OCI-LY7 (cell line): Measurements from ENCODE around the gene ZNF341.

ENCODE experiments used
- EZH2phosphoT487 ChIP-seq: fragments of 200-600 bp; sonication (generic); IDR thresholded peaks from 2 replicates; pipeline ENCODE4 v1.6.1; 2018; ENCODE audit warnings: low read depth, borderline replicate concordance, mild to moderate bottlenecking, mixed run types, antibody characterized with exemption, low read length, moderate library complexity, mixed read lengths
- TF ChIP-seq, protein P1 (sequence below): fragments of 200-600 bp; sonication (generic); conservative IDR thresholded peaks from 2 replicates; pipeline ENCODE4 v1.5.1; 2014; ENCODE audit warnings: mild to moderate bottlenecking, antibody characterized with exemption, low read length, moderate library complexity, mixed read lengths

DNA sequence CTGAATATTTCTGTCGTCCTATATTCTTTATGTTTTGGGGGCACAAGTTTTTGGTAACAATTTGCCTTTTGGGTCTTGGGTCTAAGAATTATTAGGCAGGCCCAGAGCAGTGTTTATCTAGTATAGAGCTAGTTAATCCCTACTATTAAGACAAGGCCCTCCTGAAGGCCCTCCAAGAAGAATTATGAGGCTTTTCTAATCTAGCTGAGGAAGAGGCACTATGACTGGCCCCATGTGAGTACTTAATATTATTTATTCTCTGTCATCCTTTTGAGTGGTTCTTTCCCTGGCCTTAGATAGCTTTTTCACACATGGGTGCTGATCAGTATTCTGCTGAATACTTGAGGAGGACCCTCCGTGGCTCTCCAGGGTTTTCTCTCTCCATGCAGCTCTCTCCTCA, 104.5 kb downstream of the ZNF341 start:
- TF ChIP-seq, protein P1, sequence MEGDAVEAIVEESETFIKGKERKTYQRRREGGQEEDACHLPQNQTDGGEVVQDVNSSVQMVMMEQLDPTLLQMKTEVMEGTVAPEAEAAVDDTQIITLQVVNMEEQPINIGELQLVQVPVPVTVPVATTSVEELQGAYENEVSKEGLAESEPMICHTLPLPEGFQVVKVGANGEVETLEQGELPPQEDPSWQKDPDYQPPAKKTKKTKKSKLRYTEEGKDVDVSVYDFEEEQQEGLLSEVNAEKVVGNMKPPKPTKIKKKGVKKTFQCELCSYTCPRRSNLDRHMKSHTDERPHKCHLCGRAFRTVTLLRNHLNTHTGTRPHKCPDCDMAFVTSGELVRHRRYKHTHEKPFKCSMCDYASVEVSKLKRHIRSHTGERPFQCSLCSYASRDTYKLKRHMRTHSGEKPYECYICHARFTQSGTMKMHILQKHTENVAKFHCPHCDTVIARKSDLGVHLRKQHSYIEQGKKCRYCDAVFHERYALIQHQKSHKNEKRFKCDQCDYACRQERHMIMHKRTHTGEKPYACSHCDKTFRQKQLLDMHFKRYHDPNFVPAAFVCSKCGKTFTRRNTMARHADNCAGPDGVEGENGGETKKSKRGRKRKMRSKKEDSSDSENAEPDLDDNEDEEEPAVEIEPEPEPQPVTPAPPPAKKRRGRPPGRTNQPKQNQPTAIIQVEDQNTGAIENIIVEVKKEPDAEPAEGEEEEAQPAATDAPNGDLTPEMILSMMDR: no peak
- TF ChIP-seq EZH2phosphoT487: no peak
